GM20000 (cell line): ENCODE data around the gene PLEKHF1.

ENCODE experiments used
- DNase-seq: peaks from one replicate; pipeline ENCODE4 v3.0.0; 2012; ENCODE audit warnings: low spot score
- TF ChIP-seq, protein P1 (sequence below): IDR thresholded peaks from 2 replicates; pipeline ENCODE4 v1.5.1; 2012; ENCODE audit warnings: mild to moderate bottlenecking, control low read depth; ENCODE audit errors: extremely low read depth, missing control alignments

The PLEKHF1 gene

DNA sequence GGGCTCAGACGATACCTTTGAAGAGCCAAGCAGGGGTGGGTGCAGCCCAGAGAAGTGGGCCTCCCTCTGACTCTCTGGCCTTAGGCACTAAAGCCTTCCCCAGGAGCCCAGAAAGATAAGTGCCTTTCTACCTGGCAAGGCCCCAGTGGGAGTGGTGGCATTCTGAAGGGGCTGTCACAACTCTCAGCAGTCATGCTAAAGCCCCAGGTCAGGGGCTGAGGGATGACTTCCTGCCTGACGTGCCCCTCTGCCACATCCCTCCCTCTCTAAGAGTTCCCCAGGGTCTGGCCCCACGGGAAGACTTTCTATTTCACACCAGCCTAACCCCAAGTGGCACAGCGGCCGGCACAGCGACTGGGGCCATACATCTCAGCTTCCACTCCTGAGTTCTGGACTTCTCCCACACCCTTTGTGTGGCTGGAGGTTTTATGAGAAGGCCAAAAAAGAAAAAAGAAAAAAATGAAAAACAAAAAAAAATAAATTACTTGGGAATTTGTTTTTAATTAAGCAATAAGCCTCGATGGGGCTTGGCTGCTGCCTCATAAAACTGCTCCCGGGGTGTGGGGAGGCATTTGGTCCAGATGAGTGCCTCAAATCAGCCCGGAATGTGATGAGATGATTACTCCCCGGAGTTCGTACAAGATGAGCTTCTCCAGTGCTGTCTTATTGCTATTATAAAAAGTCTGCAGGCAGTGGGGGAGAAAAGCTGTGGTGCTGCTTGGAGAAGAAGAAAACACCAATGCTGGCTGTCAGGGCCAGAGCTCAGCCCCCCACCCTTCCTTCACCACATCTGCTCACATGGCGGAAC is 28.5 kb upstream of the PLEKHF1 start:
- DNase-seq: no peak

DNA sequence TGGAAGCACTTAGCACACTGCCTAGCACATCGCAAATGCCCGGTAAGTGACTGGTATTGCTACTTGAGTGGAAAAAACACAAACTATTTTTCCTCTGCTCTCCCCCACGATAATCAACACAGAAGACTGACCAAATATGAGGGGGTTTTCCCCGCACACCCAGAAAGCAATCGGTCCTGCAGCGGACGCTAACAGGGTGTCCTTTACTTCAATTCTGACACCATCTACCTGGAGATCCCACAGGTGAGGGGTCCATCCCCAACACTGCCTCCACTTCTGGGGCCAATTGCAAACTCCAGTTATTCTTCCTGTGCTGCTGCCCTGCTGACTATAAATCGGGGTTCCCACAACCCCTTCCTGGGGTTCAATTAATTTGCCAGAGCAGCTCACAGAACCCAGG is 26.2 kb upstream of the PLEKHF1 start:
- DNase-seq: no peak
- TF ChIP-seq, protein P1, sequence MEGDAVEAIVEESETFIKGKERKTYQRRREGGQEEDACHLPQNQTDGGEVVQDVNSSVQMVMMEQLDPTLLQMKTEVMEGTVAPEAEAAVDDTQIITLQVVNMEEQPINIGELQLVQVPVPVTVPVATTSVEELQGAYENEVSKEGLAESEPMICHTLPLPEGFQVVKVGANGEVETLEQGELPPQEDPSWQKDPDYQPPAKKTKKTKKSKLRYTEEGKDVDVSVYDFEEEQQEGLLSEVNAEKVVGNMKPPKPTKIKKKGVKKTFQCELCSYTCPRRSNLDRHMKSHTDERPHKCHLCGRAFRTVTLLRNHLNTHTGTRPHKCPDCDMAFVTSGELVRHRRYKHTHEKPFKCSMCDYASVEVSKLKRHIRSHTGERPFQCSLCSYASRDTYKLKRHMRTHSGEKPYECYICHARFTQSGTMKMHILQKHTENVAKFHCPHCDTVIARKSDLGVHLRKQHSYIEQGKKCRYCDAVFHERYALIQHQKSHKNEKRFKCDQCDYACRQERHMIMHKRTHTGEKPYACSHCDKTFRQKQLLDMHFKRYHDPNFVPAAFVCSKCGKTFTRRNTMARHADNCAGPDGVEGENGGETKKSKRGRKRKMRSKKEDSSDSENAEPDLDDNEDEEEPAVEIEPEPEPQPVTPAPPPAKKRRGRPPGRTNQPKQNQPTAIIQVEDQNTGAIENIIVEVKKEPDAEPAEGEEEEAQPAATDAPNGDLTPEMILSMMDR: no peak

More for the DNA sequence above, 28.5 kb upstream of the PLEKHF1 start:
- TF ChIP-seq, protein P1: no peak

DNA sequence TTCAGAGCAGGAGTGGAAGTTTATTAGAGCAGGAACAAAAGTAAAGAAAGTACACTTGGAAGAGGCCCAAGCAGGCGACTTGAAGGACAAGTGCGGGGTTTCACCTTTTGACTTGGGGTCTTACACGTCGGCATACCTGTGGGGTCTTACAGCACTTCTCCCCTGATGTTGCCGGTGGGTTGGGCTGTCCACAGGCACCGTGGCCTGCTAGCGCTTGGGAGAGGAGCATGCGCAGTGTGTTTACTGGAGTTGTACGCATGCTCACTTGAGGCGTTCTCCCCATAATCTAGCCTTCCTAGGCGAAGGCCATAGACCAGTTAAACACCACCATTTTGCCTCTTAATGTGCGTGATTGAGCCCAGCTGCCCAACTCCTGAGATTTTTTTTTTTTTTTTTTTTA is 25.0 kb upstream of the PLEKHF1 start:
- DNase-seq: no peak
- TF ChIP-seq, protein P1: no peak

DNA sequence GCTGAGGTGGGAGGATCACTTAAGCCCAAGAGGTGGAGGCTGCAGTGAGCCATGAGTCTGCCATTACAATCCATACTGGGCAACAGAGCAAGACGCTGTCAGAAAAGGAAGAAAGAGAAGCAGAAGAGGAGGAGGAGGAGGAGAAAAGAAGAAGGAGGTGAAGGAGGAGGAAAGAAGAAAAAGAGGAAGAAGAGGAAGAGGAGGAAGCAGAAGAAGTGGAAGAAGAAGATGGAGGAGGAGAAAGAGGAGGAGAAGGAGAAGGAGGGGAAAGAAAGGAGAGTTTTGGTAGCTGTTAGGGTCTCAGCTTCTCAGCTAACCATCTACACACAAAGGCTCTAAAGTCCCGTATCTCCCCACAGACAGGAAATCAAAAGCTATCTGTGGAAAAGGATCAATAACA is 23.7 kb upstream of the PLEKHF1 start:
- TF ChIP-seq, protein P1: no peak
- no peak for DNase-seq

DNA sequence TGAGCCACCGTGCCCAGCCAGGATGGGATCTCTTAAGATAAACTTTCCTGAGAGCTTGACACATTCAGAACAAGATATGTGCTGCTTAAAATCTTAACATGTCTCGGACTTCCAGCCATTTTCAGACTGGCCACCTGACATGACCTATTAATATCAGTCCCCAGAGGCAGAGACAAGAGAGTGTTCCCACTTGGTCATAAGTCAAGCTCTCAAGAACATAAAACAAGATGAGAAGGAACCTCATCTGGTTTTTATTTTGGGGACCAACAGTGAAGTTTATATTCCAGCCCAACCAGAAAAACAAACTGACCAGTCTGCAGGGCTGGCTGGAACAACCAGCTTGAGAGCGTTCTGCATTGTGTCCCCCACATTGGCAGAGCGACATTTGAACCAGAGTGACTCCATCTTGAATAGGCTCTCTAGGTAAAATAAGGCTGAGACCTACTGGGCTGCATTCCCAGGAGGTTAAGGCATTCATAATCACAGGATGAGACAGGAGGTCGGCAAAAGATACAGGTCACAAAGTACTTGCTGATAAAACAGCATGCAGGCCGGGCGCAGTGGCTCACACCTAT is 21.8 kb upstream of the PLEKHF1 start:
- TF ChIP-seq, protein P1: no peak
- DNase-seq: no peak

DNA sequence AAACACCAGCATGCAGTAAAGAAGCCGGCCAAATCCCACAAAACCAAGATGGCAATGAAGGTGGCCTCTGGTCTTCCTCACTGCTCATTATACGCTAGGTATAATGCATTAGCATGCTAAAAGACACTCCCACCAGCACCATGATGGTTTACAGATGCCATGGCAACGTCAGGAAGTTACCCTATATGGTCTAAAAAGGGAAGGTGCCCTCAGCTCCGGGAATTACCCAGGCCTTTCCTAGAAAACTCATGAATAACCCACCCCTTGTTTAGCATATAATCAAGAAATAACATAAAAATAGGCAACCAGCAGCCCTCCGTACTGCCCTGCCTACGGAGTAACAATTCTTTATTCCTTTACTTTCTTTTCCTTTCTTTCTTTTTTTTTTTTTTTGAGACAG is 21.1 kb upstream of the PLEKHF1 start:
- DNase-seq: no peak
- TF ChIP-seq, protein P1: no peak

DNA sequence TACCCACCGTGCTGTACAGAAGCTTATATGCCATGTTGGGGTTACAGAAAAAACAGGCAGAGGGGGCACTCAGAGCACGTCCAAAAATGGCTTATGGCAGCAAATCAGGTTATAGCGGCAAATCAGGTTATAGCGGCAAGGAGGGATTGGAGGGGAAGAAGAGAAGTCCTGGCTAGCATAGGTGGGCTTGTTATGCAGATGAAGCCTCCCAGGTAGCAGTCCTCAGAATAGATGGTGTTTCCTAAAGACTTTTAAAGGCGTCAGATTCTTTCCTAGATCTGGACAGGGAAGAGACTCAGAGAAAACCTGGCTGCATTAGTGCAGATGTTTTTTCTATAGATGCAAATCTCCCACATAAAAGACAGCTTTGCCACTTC is 19.8 kb upstream of the PLEKHF1 start:
- TF ChIP-seq, protein P1: no peak
- DNase-seq: no peak
